Measurements from ENCODE around the gene SEMA3B.
"Not testable (repeated sequence)": the region's sequence is repeated elsewhere in the genome, so short reads cannot be mapped to it uniquely, and the experiment has no call there.

Gene SEMA3B

GRCh38 chr3:50268703-50269451, at the start of gene SEMA3B:
Gene SEMA3B (plus strand): TSS chr3:50269147. CDS start chr3:50269241, 94 bp downstream.
- DNase-seq = no peak

GRCh38 chr3:50219285-50219684, 49.7 kb upstream of the SEMA3B start:
- no peak for DNase-seq

- no peak for DNase-seq
Observed at GRCh38 chr3:50220109-50220508, 48.8 kb upstream of the SEMA3B start.

GRCh38 chr3:50221051-50221410, 47.9 kb upstream of the SEMA3B start:
- no peak for DNase-seq

GRCh38 chr3:50221411-50222168, 47.4 kb upstream of the SEMA3B start:
- no peak for DNase-seq

GRCh38 chr3:50222169-50222528, 46.8 kb upstream of the SEMA3B start:
- DNase-seq = no peak

GRCh38 chr3:50224639-50225038, 44.3 kb upstream of the SEMA3B start:
- DNase-seq = no peak

DNA sequence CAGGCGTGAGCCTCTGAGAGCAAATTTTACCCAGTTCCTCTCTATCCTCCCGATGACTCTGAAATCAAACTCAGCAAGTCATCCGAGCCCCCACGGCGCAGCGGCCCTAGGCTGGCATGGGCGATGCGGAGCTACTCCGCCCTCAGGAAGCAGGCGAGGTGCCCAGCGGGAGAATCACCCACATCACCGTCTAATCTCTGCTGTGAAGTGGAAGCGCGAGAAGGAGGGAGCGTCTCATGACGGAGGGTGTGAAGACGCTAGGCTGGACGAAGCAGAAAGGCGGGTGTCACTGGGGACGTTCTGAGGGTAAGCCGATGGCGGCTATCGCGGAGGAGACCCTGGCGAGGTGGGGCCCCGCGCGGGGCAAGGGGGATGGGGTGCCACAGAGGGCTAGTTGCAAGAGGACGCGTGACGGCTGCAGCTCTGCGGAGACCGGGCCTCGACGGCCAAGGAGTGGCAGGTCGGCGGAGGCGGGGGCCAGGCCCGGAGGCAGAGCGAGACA, 42.0 kb upstream of the SEMA3B start:
- peak; percentile 61 for DNase-seq

DNA sequence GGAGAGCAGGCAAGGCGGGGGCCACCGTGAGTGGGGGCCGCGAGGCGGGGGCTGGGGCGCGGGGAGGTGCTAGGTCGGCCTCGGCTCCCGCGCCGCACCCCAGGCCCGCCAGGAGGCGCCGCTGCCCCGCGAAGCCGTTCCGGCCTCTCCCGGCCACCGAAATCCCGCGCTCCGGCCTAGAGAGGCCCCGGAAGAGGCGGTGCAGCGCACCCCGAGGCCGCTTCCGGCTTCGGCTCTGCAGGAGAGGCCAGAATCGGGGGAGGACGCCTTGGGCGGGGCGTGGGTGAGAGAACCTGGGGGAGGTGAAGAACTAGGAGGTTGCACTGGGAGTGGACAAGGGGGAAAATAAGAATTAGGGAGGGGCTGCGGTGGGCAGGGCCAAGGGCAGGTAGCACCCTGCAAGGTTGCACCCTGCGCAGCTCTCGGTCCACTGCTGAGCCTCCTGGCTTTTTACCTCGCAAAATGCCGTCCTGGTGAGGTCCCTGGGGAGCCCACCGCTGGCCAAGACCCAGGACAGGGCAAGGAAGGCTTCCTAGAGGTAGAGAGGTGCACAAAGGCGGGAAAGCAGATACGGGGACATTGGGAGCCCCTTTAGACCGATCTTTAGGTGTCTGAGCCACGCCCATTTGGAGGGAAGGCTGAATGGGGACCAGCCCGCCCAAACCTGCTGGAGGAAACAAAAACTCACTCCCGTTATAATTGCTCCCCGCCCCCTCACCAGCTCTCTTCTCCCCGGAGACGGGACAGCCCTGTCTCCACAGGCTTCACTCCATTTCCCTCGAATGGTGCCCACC, 41.4 kb upstream of the SEMA3B start:
- DNase-seq = peak; percentile 96

GRCh38 chr3:50228184-50228763, 40.7 kb upstream of the SEMA3B start:
- DNase-seq = not testable (repeated sequence)

DNA sequence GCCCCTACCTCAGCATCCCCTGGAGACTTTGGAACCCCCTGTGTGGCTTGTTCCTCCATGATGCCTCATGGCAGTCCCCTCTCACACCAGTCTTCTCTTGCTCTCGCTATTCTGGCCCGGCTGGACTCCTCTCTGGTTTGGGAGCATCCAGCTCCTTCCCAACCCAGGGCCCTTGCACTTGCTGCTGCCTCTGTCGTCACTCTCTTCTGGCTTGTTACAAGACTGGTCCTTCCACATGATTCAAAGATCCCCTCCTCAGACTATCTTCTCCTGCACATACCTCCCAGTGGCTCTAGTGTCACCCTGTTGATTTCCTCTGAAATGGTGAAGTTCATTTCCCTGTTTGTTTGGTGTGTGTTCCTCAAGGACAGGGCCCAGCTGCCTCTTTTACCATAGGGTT, 39.5 kb upstream of the SEMA3B start:
- no peak for DNase-seq

GRCh38 chr3:50230104-50230793, 38.7 kb upstream of the SEMA3B start:
- no peak for DNase-seq

DNA sequence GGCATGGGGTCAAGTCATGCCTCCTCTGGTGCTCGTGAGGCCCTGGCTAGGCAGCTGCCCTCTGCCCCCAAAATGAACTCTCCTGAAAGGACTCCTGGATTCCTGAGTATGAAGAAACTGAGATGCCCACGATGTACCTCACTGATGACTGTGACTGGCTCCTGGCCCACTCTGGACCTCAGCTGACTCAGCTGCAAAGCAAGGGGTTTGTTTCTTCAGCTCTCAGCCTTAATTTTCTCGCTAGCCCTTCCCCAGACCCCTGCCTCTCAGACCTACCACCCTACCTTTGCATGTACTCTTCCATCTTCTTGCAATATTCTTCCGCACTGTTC, 38.2 kb upstream of the SEMA3B start:
- no peak for DNase-seq

GRCh38 chr3:50231581-50231980, 37.4 kb upstream of the SEMA3B start:
- DNase-seq = no peak

DNA sequence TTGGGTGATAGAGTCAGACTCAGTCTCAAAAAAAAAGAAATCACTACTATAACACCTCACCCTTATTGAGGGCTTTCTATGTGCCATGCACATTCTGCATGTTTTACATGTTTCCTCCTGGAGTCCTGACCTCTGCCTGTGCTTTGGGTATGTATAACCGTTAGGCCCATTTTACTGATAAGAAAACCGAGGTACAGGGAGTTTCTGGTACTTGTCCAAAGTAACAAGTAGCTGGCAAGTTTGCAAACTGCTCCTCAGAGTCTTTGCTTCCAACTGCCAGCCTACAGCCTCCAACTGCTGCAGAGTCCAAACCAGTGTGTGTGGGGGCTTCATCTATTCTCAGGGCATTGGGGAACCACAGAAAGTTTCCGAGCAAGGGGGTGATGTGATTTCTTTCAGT, 36.6 kb upstream of the SEMA3B start:
- no peak for DNase-seq

DNA sequence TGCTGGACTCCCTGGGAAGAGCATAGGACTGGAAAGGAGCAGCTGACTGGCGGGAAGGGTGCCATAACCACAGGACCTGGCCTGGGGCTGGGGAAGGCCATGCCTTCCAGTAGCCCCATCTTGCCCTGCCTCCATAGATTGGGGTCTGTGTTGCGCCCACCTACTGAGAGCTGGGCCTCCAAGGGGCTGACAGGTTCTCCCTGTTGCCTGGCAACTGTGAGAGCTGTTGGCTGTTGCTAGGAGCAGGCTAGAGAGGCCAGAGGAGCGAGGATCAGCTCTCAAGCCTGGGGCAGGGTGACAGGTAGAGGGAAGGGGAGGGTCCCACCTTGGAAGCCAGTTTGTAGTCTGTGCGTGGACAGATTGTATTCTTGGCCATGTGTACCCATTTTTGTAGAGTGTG, 35.8 kb upstream of the SEMA3B start:
- DNase-seq = no peak

- DNase-seq = peak; percentile 99
Observed at GRCh38 chr3:50235716-50236483, 33.0 kb upstream of the SEMA3B start, which contains the start of gene GNAI2. Gene GNAI2 (plus strand): TSS chr3:50236204. CDS start chr3:50236336, 132 bp downstream.

GRCh38 chr3:50236484-50237132, 32.3 kb upstream of the SEMA3B start:
- DNase-seq = no peak

- DNase-seq = peak; percentile 55
Observed at GRCh38 chr3:50237133-50237651, 31.8 kb upstream of the SEMA3B start.

- DNase-seq = peak; percentile 95
Observed at GRCh38 chr3:50237754-50238548, 31.0 kb upstream of the SEMA3B start.

Measured in activated CD4-positive, alpha-beta T cell treated with anti-CD3 and anti-CD28 coated beads, Interleukin-10, Interleukin-2, amounts not matched to agents 100 ng/mL and 50 ng/mL, durations not matched to agents 16 hours and 8 hours (primary cell).